K562 (cell line): ENCODE measurements around the gene RPL7L1. TPM values are rescaled to one million over a fixed set of nuclear protein-coding genes. Genes with fewer than 3 reads are reported as not detected.

Experiments used
- BRD4 ChIP-seq: fragments of 200-600 bp; sonication (generic); IDR thresholded peaks from 2 replicates; pipeline ENCODE4 v1.6.1; 2017; ENCODE audit warnings: inconsistent platforms
- BRF1 ChIP-seq: IDR thresholded peaks from 3 replicates; pipeline ENCODE4 v1.6.1; 2011; ENCODE audit warnings: borderline replicate concordance, mild to moderate bottlenecking; ENCODE audit not compliant: insufficient read length; ENCODE audit errors: extremely low read depth
- FUS ChIP-seq: fragments of 200-400 bp; formaldehyde crosslinking; optimal IDR thresholded peaks from 2 replicates; pipeline ENCODE3; 2017; ENCODE audit warnings: low read depth, low read length
- polyA plus RNA-seq, 8 experiments: library from polyadenylated mRNA; depleted of rRNA in 4 of 8; stranded (reverse) in 5 of 8; unstranded in 3 of 8; fragments of >200 nt; fragmentation: Nextera tagmentation in 2 of 8; fragmentation: Illumina TruSeq in 1 of 8; extraction: Ambion mirVana in 2 of 8; extraction: Trizol in 1 of 8; gene quantifications; 2 replicates each; pipeline versions ENCODE4 v1.2.1 to v1.2.3, GENCODE V29; 2011 to 2014; ENCODE audit warnings: inconsistent platforms in 1 of 8, missing spikeins in 1 of 8
- total RNA-seq, 7 experiments: library from RNA; depleted of rRNA in 6 of 7; stranded (reverse); fragments of >200 nt in 6 of 7; fragmentation: Illumina TruSeq in 2 of 7; extraction: Trizol in 2 of 7; gene quantifications; 2 replicates each; pipeline versions ENCODE4 v1.2.1 to v1.2.3, GENCODE V29; 2011 to 2021; ENCODE audit warnings: low replicate concordance in 1 of 7
- TF ChIP-seq, protein P1 (sequence below): fragments of 250-450 bp; sonication (Bioruptor Pico); IDR thresholded peaks from 2 replicates; pipeline ENCODE4 v1.5.0; 2021; ENCODE audit warnings: mild to moderate bottlenecking, borderline replicate concordance
- TF ChIP-seq, protein P2 (sequence below): fragments of 250-450 bp; sonication (Bioruptor Pico); IDR thresholded peaks from 2 replicates; pipeline ENCODE4 v1.5.0; 2021

The RPL7L1 gene
- total and polyA plus RNA-seq, 9 of the 15 experiments (the other 6 are each of a cell fraction or from before 2014, with no cell fraction given), result 129 to 259 (median 164) TPM

DNA sequence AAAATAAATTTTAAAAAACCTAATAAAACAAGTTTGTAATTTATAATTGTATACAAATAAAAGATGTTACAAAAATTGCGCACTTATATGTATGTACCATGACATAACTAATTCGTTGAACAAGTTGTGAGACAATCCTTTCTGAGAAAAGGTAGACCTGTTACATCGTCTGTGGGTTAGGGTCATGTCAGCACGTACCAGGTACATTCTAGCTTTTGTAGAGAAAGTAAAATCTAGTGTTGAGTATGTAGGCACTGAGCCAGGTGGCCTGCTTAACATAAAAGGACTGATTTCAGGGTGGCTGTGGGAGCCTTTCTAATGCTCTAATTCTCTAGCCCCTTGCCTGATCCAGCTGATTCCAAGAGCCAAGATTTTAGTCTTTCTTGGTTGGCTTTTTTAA, 10.4 kb downstream of the RPL7L1 start (continued):
- TF ChIP-seq, protein P1, sequence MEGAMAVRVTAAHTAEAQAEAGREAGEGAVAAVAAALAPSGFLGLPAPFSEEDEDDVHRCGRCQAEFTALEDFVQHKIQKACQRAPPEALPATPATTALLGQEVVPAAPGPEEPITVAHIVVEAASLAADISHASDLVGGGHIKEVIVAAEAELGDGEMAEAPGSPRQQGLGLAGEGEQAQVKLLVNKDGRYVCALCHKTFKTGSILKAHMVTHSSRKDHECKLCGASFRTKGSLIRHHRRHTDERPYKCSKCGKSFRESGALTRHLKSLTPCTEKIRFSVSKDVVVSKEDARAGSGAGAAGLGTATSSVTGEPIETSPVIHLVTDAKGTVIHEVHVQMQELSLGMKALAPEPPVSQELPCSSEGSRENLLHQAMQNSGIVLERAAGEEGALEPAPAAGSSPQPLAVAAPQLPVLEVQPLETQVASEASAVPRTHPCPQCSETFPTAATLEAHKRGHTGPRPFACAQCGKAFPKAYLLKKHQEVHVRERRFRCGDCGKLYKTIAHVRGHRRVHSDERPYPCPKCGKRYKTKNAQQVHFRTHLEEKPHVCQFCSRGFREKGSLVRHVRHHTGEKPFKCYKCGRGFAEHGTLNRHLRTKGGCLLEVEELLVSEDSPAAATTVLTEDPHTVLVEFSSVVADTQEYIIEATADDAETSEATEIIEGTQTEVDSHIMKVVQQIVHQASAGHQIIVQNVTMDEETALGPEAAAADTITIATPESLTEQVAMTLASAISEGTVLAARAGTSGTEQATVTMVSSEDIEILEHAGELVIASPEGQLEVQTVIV, result no peak
- TF ChIP-seq FUS (no peak), BRF1 (no peak), BRD4 (no peak)
- TF ChIP-seq, protein P2, sequence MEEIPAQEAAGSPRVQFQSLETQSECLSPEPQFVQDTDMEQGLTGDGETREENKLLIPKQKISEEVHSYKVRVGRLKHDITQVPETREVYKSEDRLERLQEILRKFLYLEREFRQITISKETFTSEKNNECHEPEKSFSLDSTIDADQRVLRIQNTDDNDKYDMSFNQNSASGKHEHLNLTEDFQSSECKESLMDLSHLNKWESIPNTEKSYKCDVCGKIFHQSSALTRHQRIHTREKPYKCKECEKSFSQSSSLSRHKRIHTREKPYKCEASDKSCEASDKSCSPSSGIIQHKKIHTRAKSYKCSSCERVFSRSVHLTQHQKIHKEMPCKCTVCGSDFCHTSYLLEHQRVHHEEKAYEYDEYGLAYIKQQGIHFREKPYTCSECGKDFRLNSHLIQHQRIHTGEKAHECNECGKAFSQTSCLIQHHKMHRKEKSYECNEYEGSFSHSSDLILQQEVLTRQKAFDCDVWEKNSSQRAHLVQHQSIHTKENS (CRISPR knock-in tag), result no peak
